ENCODE data around the gene ALDH18A1. TPM values are rescaled to one million over a fixed set of nuclear protein-coding genes. Genes with fewer than 3 reads are reported as not detected.

Gene ALDH18A1
- total and polyA plus RNA-seq, 9 donors = 13.7 to 65.8 (median 38.7) TPM

- intact Hi-C loops (cut with DNase I) = no loop called here
- 1% methylated on average over 48 of the region's 48 CpGs for WGBS, 3 donors
- Histone ChIP-seq H3K27me3 (no peaks in the 10 kb centered on the region), H3K9me3 (no peaks in the 10 kb centered on the region), H3K36me3 (no peaks in the 10 kb centered on the region), H3K4me1 (ENCODE audit: insufficient read depth) (no peaks in the 10 kb centered on the region), H3K27ac (peak overlapping the region; percentile 55 to 66), H3K4me3 (peak overlapping the region; percentile 74)
- peak; percentile 30 to 60 (median 53) for DNase-seq
- TF ChIP-seq EP300 (IDR thresholded peaks at IDR 0.05) (no peak), POLR2A (IDR thresholded peaks at IDR 0.05) (no peak)
- TF ChIP-seq, protein P1, sequence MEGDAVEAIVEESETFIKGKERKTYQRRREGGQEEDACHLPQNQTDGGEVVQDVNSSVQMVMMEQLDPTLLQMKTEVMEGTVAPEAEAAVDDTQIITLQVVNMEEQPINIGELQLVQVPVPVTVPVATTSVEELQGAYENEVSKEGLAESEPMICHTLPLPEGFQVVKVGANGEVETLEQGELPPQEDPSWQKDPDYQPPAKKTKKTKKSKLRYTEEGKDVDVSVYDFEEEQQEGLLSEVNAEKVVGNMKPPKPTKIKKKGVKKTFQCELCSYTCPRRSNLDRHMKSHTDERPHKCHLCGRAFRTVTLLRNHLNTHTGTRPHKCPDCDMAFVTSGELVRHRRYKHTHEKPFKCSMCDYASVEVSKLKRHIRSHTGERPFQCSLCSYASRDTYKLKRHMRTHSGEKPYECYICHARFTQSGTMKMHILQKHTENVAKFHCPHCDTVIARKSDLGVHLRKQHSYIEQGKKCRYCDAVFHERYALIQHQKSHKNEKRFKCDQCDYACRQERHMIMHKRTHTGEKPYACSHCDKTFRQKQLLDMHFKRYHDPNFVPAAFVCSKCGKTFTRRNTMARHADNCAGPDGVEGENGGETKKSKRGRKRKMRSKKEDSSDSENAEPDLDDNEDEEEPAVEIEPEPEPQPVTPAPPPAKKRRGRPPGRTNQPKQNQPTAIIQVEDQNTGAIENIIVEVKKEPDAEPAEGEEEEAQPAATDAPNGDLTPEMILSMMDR (IDR thresholded peaks at IDR 0.05) = no peak
Measured at GRCh38 chr10:95560278-95561176, 96.0 kb downstream of the ALDH18A1 start.

- intact Hi-C loops (cut with DNase I) = no loop called here
- H3K9me3 ChIP-seq = no peaks in the 10 kb centered on the region
- WGBS, 3 donors = 28 to 31% (median 29%) methylated on average over 10 of the region's 10 CpGs
- H3K36me3 ChIP-seq = no peaks in the 10 kb centered on the region
- no peaks in the 10 kb centered on the region for H3K27me3 ChIP-seq
- H3K27ac ChIP-seq = no peak overlapping the region
- no peaks in the 10 kb centered on the region for H3K4me1 ChIP-seq (ENCODE audit: insufficient read depth)
- TF ChIP-seq, protein P1 (IDR thresholded peaks at IDR 0.05) = no peak
- TF ChIP-seq EP300 (IDR thresholded peaks at IDR 0.05) (no peak), POLR2A (IDR thresholded peaks at IDR 0.05) (no peak)
- H3K4me3 ChIP-seq = peak overlapping the region; percentile 74
- DNase-seq = no peak
Measured at GRCh38 chr10:95559896-95560277, 96.6 kb downstream of the ALDH18A1 start.

DNA sequence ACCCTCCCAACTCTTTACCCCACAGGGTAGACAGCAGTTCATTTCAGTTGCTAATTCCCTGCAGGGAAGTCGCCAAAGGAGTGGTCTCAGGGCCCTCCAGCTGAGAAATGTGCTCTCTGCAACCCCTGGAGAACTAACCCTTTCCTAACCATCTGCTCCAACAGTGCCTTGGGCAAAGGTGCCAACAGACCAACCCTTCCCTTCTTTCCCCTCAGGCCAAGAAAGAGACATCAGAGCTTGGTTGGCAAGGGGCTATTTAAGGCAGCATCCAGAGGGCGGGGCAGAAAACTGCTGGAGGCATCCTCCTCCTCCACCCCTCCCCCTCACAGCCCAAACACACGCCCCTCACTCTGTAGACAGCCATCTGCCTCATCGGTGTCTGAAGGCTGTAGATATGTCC, 97.0 kb downstream of the ALDH18A1 start:
- DNase-seq = peak in 1 of 5 donors; percentile 29
- TF ChIP-seq POLR2A (IDR thresholded peaks at IDR 0.05) = no peak
- TF ChIP-seq EP300 (IDR thresholded peaks at IDR 0.05) = no peak
- TF ChIP-seq, protein P1 (IDR thresholded peaks at IDR 0.05) = no peak
- 52 to 65% (median 55%) methylated on average over 4 of the region's 4 CpGs for WGBS, 3 donors
- Histone ChIP-seq H3K4me1 (ENCODE audit: insufficient read depth) (no peaks in the 10 kb centered on the region), H3K36me3 (no peaks in the 10 kb centered on the region), H3K9me3 (no peaks in the 10 kb centered on the region), H3K27me3 (no peaks in the 10 kb centered on the region), H3K4me3 (peak overlapping the region; percentile 74), H3K27ac (no peak overlapping the region)
- intact Hi-C loops (cut with DNase I) = no loop called here

GRCh38 chr10:95558593-95559320, 97.8 kb downstream of the ALDH18A1 start:
- Histone ChIP-seq H3K27ac (no peak overlapping the region), H3K4me3 (peak overlapping the region; percentile 74), H3K9me3 (no peaks in the 10 kb centered on the region), H3K4me1 (ENCODE audit: insufficient read depth) (no peaks in the 10 kb centered on the region), H3K36me3 (no peaks in the 10 kb centered on the region), H3K27me3 (no peaks in the 10 kb centered on the region)
- TF ChIP-seq EP300 (IDR thresholded peaks at IDR 0.05) = no peak
- TF ChIP-seq POLR2A (IDR thresholded peaks at IDR 0.05) = no peak
- TF ChIP-seq, protein P1 (IDR thresholded peaks at IDR 0.05) = no peak
- no peak for DNase-seq
- intact Hi-C loops (cut with DNase I) = no loop called here
- 58 to 68% (median 63%) methylated on average over 1 of the region's 1 CpG for WGBS, 3 donors

All from ovary (tissue), 9 donors.